GF-D8 (cell line): ENCODE results near the gene MCM7.
"Not testable (repeated sequence)": the region's sequence is repeated elsewhere in the genome, so short reads cannot be mapped to it uniquely, and the experiment has no call there.

ENCODE experiments used
- DNase-seq: peaks from one replicate; lab custom pipeline; 2025; lab: John Stamatoyannopoulos, UW

MCM7 gene

DNA sequence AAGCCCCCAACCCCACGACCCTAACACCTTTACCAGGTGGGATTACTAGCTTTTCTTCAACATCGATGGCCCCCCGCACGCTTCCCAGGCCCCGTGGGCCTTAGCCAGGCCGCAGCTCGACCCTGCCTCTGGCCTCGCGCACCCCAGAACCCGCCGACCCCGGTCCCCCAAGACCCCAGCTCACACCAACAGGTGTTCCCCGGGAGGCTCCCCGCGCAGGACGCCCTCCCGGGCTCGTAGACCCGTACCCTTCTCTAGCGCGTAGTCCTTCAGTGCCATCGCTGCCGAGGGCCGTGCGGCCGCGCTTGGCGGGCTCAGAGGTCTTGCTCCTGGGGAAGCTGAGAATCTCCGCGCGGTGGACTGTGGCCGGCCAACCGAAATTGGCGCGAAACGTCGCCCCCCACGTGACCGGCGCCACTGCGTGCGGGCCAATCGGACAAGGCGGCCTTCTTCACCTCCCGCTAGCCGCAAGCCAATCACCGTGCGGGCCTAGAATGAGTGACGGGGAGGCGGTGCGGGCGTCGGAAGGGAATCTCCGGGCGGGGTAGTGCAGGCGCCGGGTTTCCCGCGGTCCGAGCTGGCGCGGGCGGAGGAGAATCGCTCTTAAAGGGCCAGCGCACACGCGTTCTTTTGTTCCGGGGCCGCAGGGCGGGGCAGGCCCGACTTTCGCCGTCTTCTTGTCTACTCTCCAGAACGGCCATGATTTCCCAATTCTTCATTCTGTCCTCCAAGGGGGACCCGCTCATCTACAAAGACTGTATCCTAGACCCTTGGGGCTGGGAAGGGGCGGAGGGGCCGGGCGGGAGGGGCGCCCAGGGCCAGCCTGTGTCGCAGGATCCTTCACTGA is at the start of gene MCM7, which contains the start of gene AP4M1:
TSS of gene MCM7 (minus strand) at position 382 of the 847 bp plus-strand sequence. CDS start at position 279, 103 bp downstream.
TSS of gene AP4M1 (plus strand) at position 628 of the 847 bp plus-strand sequence. CDS start at position 700, 72 bp downstream.
- peak; percentile 98 for DNase-seq

- peak; percentile 99 for DNase-seq
Measured at GRCh38 chr7:100148559-100149328, 47.5 kb upstream of the MCM7 start, which contains the start of gene LAMTOR4. Gene LAMTOR4 (plus strand): TSS chr7:100148918. CDS start chr7:100148973, 55 bp downstream.

DNA sequence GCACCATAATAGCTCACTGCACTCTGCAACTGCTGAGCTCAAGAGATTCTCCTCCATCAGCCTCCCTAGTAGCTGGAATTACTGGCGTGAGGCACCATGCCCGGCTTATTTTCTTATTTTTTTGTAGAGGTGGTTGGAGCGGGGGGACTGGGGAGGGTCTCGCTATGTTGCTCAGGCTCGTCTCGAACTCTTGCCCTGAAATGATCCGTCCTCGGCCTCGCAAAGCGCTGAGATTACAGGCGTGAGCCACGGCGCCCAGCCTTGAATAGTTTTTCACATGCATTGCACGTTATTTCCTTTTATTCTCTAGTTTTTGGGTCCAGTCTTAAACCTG is 47.0 kb upstream of the MCM7 start:
- DNase-seq, result no peak

DNA sequence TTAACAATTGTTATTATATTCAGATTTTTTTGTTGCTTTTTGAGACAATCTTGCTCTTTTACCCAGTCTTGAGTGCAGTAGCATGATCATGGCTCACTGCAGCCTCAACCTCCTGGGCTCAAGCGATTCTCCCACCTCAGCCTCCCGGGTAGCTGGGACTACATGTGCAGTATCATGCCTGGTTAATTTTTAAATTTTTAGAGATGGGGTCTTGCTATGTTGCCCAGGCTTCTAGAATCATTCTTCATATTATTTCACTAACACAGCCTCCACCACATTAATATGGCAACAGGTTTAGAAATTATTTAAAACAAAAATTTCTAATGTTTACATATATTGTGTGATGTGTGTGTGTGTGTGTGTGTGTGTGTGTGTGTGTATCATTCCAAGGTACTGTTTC is 46.1 kb upstream of the MCM7 start:
- DNase-seq, result no peak

GRCh38 chr7:100146350-100146749 is 45.2 kb upstream of the MCM7 start:
- peak; percentile 40 for DNase-seq

DNA sequence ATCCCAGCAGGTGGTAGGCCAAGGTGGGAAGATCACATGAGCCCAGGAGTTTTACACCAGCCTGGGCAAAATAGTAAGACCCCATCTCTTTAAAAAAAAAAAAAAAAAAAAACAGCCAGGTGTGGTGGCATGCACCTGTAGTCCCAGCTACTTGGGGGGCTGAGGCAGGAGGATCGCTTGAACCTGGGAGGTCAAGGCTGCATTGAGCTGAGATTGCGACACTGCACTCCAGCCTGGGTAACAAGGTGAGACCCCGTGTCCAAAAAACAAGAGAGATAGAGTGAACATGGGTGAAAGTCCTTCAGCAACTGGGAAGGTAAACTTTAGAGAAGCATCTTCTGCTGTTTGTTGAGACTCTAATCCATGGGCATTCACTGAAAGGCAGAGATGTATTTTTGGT is 41.3 kb upstream of the MCM7 start:
- DNase-seq, result no peak

DNA sequence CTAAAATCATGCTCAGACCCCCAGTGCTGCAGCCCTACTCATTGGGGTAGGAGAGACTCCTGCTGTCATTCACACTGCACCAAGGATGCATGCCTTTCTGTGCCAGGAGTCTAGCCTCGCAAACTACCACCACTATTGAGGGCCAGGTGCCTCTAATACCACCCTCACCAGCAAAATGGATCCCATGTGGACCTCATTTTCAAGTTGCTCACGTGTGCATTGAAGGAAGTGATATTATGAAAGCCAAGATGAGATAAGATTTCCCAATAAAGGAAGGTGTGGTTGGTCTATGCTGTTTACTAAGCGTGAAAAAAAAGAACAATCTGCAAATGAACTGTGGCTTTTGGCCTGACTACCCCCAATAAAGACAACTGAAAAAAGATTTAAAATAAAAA is 40.4 kb upstream of the MCM7 start:
- peak; percentile 69 for DNase-seq

- no peak for DNase-seq
Measured at GRCh38 chr7:100137851-100138760, 36.9 kb upstream of the MCM7 start.

DNA sequence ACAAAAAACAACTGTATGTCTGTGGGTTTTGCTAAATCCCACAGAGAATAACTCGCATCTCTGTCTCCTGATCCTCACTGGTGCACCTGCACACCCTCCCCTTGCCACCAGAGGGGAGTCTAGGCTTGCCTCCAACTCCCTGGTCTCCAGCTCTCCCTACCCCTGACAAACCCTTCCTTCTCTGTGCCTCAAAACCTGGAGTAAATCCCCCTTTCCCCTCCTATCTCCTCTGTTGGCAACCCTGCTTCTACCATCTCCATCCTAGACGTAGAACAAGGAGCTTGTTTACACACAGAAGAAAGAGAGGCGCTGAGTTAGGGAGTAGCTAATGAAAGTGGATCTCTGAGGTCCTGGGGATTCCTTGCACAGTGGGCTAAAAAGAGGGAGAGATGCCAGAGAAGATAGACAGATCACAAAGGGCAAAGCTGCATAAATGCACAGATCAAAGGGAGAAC is 31.5 kb upstream of the MCM7 start:
- peak; percentile 34 for DNase-seq

DNA sequence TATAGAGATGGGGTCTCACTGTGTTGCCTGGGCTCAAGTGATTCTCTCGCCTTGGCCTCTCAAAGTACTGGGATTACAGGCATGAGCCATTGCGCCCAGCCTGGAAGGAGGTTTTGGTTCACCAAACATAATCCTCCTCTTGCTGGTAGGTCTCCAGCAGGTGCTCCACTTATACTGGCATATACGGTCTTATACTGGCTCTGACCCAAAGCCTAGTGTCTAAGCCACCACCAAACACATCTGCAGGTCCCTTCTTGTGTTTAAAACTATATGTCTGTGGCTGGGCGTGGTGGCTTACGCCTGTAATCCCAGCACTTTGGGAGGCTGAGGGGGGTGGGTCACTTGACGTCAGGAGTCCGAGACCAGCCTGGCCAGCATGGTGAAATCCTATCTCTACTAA is 30.9 kb upstream of the MCM7 start:
- DNase-seq, result no peak

GRCh38 chr7:100130608-100131453 is 29.6 kb upstream of the MCM7 start:
- DNase-seq, result peak; percentile 30

GRCh38 chr7:100130220-100130607 is 29.0 kb upstream of the MCM7 start:
- not testable (repeated sequence) for DNase-seq

DNA sequence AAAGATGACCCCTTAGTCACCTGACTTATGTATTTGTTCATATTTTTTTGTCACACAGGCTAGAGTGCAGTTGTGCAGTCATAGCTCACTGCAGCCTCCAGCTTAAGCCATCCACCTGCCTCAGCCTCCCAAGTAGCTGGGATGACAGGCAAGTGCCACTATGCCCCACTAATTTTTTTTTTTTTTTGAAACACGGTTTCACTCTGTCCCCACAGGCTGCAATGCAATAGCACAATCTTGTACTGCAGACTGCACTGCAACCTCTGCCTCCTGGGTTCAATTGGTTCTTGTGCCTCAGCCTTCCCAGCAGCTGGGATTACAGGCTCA is 27.4 kb upstream of the MCM7 start:
- no peak for DNase-seq

GRCh38 chr7:100127866-100128636 is 26.9 kb upstream of the MCM7 start:
- no peak for DNase-seq

- peak; percentile 78 for DNase-seq
Measured at GRCh38 chr7:100126931-100127865, 26.0 kb upstream of the MCM7 start, which contains the start of gene MBLAC1. Gene MBLAC1 (plus strand): TSS chr7:100126967. CDS start chr7:100127396, 429 bp downstream.

DNA sequence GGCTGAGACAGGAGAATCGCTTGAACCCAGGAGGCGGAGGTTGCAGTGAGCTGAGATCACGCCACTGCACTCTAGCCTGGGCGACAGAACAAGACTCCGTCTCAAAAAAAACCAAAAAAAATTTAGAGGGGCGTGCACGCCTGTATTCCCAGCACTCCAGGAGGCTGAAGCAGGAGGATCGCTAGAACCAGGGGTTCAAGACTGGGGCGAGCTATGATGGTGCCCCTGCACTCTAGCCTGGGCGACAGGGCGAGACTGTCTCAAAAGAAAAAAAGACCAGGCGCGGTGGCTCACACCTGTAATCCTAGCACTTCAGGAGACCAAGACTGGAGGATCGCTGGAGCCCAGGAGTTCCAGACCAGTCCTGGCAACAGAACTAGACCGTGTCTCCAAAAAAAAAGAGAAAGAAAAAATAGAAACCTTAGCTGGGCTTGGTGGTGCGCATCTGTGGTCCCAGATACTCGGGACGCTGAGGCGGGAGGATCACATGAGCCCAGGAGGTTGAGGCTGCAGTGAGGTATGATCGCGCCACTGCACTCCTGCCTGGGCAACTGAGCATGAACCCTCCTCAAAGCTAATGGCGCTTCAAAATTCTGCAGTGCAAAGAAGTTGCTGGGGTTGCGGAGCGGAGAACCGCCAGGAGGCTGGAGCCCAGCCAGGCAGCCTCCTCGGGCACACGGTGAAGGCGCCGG is 25.2 kb upstream of the MCM7 start:
- peak; percentile 61 for DNase-seq

- no peak for DNase-seq
Measured at GRCh38 chr7:100124301-100125230, 23.4 kb upstream of the MCM7 start.
